ENCODE measurements around the gene SMR3A.

DNA sequence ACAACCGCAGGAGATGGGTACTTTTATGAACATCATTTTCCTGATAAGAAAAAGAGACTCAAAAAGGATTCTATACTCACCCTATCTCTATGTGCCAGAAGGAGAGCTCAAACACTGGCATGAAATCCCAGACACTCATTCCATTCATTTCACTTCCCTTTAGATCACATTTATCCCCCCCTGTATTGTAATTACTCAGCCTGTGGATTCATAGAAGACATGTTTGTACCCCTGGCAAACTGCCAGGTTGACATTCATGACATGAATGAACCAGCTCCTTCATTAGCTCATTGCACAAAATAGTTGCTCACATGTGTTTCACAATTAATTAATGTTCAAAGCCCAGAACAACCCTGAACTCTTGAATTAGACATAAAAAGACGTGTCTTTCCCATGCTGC, 4.9 kb downstream of the SMR3A start:
- TF ChIP-seq NFYB (CRISPR knock-in tag; conservative IDR thresholded peaks at IDR 0.05; ENCODE audit: low read depth) (no peak), CTCF (IDR thresholded peaks at IDR 0.05) (no peak), E2F1 (CRISPR knock-in tag; IDR thresholded peaks at IDR 0.05) (no peak), AFF4 (CRISPR knock-in tag; IDR thresholded peaks at IDR 0.05; ENCODE audit: borderline replicate concordance) (no peak), MAX (CRISPR knock-in tag; IDR thresholded peaks at IDR 0.05) (no peak)
- TF ChIP-seq, protein P1, sequence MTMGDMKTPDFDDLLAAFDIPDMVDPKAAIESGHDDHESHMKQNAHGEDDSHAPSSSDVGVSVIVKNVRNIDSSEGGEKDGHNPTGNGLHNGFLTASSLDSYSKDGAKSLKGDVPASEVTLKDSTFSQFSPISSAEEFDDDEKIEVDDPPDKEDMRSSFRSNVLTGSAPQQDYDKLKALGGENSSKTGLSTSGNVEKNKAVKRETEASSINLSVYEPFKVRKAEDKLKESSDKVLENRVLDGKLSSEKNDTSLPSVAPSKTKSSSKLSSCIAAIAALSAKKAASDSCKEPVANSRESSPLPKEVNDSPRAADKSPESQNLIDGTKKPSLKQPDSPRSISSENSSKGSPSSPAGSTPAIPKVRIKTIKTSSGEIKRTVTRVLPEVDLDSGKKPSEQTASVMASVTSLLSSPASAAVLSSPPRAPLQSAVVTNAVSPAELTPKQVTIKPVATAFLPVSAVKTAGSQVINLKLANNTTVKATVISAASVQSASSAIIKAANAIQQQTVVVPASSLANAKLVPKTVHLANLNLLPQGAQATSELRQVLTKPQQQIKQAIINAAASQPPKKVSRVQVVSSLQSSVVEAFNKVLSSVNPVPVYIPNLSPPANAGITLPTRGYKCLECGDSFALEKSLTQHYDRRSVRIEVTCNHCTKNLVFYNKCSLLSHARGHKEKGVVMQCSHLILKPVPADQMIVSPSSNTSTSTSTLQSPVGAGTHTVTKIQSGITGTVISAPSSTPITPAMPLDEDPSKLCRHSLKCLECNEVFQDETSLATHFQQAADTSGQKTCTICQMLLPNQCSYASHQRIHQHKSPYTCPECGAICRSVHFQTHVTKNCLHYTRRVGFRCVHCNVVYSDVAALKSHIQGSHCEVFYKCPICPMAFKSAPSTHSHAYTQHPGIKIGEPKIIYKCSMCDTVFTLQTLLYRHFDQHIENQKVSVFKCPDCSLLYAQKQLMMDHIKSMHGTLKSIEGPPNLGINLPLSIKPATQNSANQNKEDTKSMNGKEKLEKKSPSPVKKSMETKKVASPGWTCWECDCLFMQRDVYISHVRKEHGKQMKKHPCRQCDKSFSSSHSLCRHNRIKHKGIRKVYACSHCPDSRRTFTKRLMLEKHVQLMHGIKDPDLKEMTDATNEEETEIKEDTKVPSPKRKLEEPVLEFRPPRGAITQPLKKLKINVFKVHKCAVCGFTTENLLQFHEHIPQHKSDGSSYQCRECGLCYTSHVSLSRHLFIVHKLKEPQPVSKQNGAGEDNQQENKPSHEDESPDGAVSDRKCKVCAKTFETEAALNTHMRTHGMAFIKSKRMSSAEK (CRISPR knock-in tag; IDR thresholded peaks at IDR 0.05; ENCODE audit: borderline replicate concordance), result no peak

All from WTC11 (cell line).